Activated CD8-positive, alpha-beta memory T cell treated with anti-CD3 and anti-CD28 coated beads, Interleukin-2, amount 50 U/mL, for 4 hours (primary cell): ENCODE measurements around the gene HAUS6.
A peak's percentile ranks its signal among the peaks of the same experiment; 100 is the strongest.
"Not testable (repeated sequence)": the region's sequence is repeated elsewhere in the genome, so short reads cannot be mapped to it uniquely, and the experiment has no call there.

Source experiments
- DNase-seq: peaks from one replicate; pipeline ENCODE4 v3.0.0-alpha.2; 2020

Gene HAUS6

GRCh38 chr9:19116107-19116790, 13.5 kb upstream of the HAUS6 start:
- DNase-seq: no peak

DNA sequence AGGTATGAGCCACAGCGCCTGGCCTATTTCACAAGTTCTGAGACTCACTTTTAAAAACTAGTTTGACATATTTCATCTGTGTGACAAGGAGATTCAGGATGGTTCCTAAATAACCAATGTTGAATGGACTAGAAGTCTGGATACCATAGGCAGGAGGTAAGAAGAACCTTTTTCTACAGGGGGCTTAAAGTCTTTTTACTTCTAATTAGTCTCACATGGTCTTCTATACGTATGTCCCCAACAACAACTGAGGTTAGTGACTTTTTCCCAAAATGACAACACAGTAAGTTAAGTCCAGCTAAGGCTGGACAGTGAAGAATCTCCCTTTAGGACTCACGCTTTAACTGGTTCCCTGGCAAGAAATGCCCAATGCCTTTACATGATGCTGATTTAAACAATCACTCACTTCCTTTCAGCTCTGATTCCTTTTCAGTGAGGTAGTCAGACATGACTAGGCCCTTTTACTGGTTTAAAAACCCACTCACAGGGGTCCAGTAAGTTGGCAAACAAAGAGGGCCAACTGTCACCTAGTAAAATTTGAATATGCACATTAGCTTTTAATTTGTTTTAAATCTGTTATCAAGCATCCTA, 12.1 kb upstream of the HAUS6 start:
- DNase-seq: no peak

- DNase-seq: no peak
Observed at GRCh38 chr9:19113964-19114679, 11.4 kb upstream of the HAUS6 start.

GRCh38 chr9:19113064-19113611, 10.4 kb upstream of the HAUS6 start:
- DNase-seq: not testable (repeated sequence)

DNA sequence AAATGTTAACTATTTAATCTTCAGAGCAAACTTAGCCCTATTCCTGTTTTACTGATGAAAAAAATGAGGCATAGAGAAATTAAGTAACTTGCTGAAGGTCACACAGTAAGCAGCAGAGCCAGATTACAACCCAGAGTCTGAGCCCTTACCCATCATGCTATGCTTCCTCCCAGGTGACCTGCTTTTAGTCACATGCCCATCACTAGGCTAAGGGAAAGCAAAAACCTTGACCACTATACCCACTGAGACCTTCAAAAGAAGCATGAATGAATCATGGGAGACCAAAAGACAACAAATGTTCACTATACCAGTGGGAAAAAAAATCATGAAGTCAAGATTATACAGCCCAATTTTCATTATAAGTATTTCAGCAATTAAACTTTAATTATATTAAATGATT, 5.3 kb upstream of the HAUS6 start:
- DNase-seq: no peak

DNA sequence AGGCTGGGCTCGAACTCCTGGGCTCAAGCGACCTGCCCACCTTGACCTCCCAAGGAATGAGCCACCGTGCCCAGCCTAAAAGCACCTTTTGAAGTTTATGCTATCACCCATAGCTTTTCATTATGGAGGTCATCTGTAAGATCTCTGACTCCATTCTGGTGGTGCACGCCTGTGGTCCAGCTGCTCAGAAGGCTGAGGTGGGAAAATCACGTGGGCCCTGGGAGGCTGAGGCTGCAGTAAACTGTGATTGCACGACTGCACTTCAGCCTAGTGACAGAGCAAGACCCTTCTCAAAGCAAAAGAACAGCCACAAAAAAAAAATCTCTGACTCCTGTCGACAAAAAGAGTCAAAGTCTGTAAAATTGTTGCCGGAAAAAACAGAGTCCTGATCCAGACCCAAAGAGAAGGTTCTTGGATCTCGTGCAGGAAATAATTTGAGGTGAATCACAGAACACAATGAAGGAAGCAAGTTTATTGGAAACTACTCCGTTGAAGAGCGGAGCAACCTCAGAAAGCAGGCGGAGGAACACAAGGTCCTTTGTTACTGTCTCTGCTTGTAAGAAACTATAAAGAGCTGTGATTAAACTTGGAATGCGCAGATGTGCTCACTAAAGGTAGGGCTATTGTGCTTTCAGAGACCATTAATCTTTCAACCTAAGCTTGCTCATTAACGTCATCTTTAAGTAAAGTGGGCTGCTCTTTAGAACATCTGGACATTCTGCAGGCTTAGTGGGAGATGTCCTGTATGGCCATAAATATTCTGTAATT, 2.0 kb upstream of the HAUS6 start:
- no peak for DNase-seq

DNA sequence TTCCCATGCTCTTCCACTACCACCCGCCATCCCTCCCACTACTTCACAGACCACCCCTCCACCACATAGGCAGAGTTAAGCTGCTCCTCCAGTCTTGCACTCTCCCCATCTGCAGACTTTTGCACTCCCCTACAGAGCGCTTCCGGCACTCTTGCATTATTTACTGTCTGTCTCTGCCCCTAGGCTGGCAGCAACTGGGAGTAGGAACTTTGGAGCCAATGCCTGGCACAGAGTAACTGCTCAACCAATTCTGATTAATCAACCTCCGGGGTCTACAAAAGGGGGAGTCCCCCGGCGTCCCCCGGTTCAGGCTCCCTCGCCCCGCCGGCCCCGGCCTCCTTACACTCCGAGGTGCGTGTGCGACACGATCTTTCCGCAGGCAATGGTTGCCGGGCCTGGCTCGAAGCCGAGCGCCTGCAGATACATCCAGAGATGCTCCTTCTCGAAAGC, 498 bp downstream of the HAUS6 start:
- DNase-seq: peak; percentile 26

DNA sequence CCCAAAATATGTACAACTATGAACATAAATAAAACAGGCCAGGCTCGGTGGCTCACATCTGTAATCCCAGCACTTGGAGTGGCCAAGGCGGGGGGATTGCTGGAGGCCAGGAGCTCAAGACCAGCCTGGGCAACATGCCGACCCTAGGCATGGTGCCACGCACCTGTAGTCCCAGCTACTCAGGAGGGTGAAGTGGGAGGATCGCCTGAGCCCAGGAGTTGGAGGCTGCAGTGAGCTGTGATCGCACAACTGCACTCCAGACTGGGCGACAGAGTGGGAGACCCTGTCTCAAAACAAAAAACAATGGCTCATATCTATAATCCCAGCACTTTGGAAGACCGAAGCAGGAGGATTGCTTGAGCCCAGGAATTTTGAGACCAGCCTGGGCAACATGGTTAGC, 1.5 kb downstream of the HAUS6 start:
- no peak for DNase-seq

- not testable (repeated sequence) for DNase-seq
Observed at GRCh38 chr9:19097431-19097830, 5.3 kb downstream of the HAUS6 start.

DNA sequence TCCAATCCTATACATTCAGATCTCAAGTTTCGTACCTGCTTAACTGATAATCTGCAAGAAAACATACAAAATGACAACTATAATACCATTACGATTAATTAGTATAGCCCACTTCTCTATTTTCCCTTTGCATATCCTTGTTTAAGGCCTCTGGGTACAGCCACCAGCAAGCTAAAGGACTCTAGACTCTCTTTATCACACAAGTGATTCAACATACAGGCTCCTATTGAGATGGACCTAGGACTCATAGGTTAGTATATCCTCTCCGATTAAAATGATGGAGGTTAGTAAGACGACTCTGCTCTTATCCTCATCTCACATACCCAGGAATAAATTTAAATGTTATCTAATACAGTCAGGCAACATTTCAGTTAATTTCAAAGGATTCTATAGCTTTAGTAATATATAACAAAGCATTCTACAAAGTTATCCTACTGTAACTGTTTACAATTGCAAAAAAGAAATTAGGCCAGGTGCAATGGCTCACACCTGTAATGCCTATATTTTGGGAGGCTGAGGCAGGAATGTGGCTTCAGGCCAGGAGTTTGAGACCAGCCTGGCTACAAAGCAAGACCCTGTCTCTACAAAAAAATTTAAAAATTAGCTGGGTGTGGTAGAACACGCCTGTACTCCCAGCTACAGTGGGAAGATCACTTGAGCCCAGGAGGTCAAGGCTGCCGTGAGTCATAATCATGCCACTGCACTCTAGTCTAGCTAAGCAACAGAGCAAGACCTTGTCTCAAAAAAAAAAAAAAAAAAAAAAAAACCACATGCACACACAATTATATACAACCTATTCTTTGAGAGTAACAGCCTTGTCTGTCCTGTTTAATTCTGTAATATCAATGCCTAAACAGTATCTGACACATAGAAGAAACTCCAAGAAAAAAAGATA, 15.4 kb downstream of the HAUS6 start:
- no peak for DNase-seq

DNA sequence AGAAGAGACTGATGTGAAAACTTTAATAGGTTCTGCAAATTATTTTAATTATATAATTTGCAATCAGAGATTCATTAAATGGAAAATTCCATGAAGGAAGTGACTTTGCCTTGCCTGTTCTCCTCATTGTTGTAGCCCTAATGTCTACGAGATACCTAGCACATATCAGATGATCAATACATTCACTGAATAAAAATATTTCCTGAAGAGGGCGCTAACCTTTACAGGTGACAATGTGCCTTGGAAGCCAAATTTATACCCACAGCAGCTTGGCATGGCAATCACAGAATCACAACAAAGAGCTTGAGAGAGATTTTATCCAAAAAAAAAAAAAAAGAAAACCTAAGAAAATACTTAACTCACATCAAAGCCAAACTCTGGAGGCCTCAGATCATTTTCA, 17.4 kb downstream of the HAUS6 start:
- DNase-seq: no peak

DNA sequence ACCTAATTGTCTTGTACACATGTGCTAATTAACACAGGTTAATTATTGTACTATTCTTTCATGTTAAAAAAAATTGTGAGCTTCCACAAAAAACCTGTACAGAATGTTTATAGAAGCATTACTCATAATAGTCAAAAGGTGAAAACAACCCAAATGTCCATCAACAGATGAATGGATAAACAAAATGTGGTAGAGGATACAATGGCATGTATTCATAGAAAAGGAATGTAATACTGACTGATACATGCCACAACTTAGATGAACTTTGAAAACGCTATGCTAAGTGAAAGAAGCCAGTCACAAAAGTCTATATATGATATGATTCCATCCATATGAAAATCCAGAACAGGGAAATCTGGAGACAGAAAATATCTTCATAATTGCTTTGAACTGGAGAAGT, 27.9 kb downstream of the HAUS6 start:
- DNase-seq: no peak

- DNase-seq: no peak
Observed at GRCh38 chr9:19074229-19074628, 28.5 kb downstream of the HAUS6 start.

GRCh38 chr9:19057033-19057432, 45.7 kb downstream of the HAUS6 start:
- no peak for DNase-seq

DNA sequence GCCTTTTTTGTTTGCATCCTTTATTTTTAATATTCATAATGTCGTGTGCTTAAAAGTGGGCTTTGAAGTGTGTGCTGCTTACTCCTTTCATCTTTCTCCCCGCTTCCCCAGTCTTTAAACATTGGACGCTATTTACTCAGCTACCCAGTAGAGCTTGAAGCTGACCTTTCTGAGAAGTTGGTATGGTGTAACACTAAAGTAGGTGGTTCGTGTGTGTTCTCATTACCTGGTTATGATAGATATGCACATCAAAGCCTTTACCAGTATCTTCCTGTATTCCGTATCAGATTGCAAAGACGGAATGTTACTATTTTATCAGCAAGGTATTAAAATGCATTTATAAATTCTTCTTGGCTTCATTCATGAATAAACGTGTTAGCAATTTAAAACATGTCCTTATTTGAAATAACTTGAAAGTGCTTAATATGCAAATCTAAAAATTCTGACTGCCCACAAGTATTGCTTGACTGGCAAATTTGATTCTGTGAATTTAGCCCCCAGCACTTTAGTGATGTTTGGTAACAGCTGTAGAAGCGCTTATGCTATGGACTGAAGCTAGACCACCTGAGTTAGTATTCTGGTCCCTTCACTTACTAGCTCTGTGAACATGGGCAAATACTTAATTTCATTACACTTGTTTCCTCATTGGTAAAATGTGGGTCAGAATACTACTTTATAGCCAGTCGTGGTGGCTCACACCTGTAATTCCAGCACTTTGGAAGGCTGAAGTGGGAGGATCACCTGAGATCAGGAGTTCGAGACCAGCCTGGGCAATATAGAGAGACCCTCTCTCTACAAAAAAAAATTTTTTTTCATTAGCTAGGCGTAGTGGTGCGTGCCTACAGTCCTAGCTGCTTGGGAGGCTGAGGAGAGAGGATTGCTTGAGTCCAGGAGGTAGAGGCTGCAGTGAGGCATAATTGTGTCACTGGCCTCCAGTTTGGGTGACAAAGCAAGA, 51.8 kb downstream of the HAUS6 start:
- DNase-seq: no peak

GRCh38 chr9:19049917-19050636, 52.6 kb downstream of the HAUS6 start:
- no peak for DNase-seq

- DNase-seq: peak; percentile 94
Observed at GRCh38 chr9:19048966-19049916, 53.5 kb downstream of the HAUS6 start, which contains the start of gene RRAGA. RRAGA (plus strand) TSS chr9:19049427; CDS start chr9:19049660, 233 bp downstream.

DNA sequence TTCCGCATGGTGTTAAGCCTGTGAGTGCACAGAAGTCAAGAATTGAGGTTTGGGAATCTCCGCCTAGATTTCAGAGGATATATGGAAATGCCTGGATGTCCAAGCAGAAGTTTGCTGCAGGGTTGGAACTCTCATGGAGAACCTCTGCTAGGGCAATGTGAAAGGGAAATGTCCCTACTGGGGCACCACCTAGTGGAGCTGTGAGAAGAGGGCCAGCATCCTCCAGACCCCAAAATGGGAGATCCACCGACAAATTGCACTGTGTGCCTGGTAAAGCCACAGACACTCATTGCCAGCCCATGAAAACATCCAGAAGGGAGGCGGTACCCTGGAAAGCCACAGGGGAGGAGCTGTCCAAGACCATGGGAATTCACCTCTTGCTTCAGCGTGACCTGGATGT, 66.1 kb downstream of the HAUS6 start:
- no peak for DNase-seq

- no peak for DNase-seq
Observed at GRCh38 chr9:19033015-19033414, 69.7 kb downstream of the HAUS6 start, which contains the start of gene SAXO1. SAXO1 (minus strand) TSS chr9:19033209; CDS start chr9:19032908, 301 bp downstream.
